ENCODE results near the gene MEOX1. TPM values are rescaled to one million over a fixed set of nuclear protein-coding genes. Genes with fewer than 3 reads are reported as not detected.

Gene MEOX1
- total and polyA plus RNA-seq, 2 of the 13 experiments (the other 11 are each of a cell fraction or from before 2014, with no cell fraction given) = not detected

DNA sequence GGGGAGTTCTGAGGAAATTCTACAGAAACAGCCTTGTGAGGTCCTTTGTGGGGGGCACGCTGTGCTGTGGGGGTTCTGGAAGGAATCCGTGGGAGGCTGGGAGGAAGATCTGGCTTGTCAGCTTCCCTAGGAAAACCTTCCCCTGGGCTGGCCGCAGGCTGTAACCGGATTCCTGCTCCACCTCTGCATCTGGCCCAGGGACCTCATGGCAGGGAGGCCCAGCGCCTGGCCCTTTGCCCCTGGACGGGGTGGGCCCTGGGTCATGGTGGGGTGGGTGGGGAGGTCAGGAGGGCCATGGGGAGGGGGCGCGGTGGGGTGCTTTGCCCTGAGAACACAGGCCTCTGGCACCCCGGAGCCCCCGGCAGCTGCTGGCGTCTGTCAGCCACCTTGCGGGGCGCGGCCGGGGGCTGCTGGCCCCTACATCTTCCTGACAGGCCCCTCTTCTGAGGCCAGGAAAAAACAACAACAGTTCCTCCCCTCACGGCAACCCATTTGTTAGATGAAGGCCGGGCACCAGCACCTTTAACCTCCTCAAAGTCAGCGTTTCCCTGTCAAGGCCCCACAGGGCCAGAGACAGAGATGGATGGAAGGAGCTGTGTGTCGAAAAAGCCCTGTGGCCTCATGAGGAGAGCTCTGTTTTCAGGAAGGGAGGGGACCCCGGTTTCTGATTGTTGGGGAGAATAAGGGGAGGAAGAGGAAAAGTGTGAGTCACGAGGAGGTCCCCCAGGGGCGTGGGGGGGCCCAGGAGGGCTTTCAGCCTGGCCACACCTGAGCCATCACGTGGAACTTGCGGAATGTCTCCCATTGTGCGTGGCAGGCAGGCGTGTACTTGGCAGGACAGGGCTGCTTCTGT is 3.6 kb upstream of the MEOX1 start:
- CTCF ChIA-PET (ENCODE audit: low intra/inter-chr PET ratio, low total read pairs) = no interaction called here
- Histone ChIP-seq H3K9ac (ENCODE audit: insufficient read depth, low read depth, low read length) (peak overlapping the region; percentile 66), H3K79me2 (ENCODE audit: insufficient read depth, low read length) (no peaks in the 10 kb centered on the region), H3K4me3 (replicated peaks in 1 of 3; ENCODE audit: insufficient read depth in 1 of 3, low read depth in 2 of 3, low read length in 3 of 3) (peak overlapping the region; percentile 35 to 66 (median 50)), H3K9me3 (ENCODE audit: low read length) (no peaks in the 10 kb centered on the region), H2AFZ (ENCODE audit: low read length) (peak overlapping the region; percentile 97), H3K4me2 (ENCODE audit: low read depth, low read length) (peak overlapping the region; percentile 91), H4K20me1 (ENCODE audit: insufficient read depth, low read length) (no peaks in the 10 kb centered on the region), H3K36me3 (replicated peaks in 1 of 2; ENCODE audit: control insufficient read depth in 1 of 2, insufficient read depth in 2 of 2, low read length in 2 of 2) (no peaks in the 10 kb centered on the region), H3K4me1 (ENCODE audit: insufficient read depth, low read length) (peaks cover 66% of the 10 kb centered on the region), H3K27ac (ENCODE audit: extremely low read length, insufficient read depth, low read length) (peak overlapping the region; percentile 59), H3K27me3 (ENCODE audit: control insufficient read depth in 1 of 2, insufficient read depth in 2 of 2, low read length in 2 of 2) (peaks cover 6 to 16% of the 10 kb centered on the region in 2 experiments; a peak in 4 of 5 replicates)
- no peak for FAIRE-seq
- WGBS (ENCODE audit: low lambda C conversion rate) = 5% methylated on average over 16 of the region's 26 CpGs
- peak; percentile 60 for DNase-seq (ENCODE audit: low spot score)
- BruUV-seq (replicated peaks) = no TSS peak
- intact Hi-C loops (cut with micrococcal nuclease; ENCODE audit: unreplicated experiment) = loop anchor here (5.0 kb wide), 1 partner anchor 48 kb away; no protein-coding TSS in a partner anchor
- peak; percentile 69 for ATAC-seq
- POLR2A ChIA-PET = interaction anchor here (0.7 to 2.0 kb wide), 23 partner anchors 8 to 304 kb away, joined by 3 to 13 read pairs (median 5); partner anchors contain the start of genes DHX8 and ETV4
- in situ Hi-C loops (cut with HindIII; ENCODE audit: extremely low pct_ligation_motif_present, low pct_unique_long_range_greater_than_20kb) = no loop called here
- TF ChIP-seq EP300 (IDR thresholded peaks at IDR 0.05; ENCODE audit: low read depth in 2 of 2, low read length in 2 of 2) = 0 out of 4 replicates have a peak, but pooled peaks of 1 of the 2 experiments have one; percentile 15
- TF ChIP-seq EP300 (CRISPR knock-in tag; IDR thresholded peaks at IDR 0.05; ENCODE audit: borderline replicate concordance) = no peak; the same call in 1 of the 2 replicates
- TF ChIP-seq, protein P1, sequence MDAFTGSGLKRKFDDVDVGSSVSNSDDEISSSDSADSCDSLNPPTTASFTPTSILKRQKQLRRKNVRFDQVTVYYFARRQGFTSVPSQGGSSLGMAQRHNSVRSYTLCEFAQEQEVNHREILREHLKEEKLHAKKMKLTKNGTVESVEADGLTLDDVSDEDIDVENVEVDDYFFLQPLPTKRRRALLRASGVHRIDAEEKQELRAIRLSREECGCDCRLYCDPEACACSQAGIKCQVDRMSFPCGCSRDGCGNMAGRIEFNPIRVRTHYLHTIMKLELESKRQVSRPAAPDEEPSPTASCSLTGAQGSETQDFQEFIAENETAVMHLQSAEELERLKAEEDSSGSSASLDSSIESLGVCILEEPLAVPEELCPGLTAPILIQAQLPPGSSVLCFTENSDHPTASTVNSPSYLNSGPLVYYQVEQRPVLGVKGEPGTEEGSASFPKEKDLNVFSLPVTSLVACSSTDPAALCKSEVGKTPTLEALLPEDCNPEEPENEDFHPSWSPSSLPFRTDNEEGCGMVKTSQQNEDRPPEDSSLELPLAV (CRISPR knock-in tag; conservative IDR thresholded peaks at IDR 0.05; ENCODE audit: low read depth) = no peak
- TF ChIP-seq TGIF2 (CRISPR knock-in tag; IDR thresholded peaks at IDR 0.05) = peak; percentile 90
- TF ChIP-seq, protein P2, sequence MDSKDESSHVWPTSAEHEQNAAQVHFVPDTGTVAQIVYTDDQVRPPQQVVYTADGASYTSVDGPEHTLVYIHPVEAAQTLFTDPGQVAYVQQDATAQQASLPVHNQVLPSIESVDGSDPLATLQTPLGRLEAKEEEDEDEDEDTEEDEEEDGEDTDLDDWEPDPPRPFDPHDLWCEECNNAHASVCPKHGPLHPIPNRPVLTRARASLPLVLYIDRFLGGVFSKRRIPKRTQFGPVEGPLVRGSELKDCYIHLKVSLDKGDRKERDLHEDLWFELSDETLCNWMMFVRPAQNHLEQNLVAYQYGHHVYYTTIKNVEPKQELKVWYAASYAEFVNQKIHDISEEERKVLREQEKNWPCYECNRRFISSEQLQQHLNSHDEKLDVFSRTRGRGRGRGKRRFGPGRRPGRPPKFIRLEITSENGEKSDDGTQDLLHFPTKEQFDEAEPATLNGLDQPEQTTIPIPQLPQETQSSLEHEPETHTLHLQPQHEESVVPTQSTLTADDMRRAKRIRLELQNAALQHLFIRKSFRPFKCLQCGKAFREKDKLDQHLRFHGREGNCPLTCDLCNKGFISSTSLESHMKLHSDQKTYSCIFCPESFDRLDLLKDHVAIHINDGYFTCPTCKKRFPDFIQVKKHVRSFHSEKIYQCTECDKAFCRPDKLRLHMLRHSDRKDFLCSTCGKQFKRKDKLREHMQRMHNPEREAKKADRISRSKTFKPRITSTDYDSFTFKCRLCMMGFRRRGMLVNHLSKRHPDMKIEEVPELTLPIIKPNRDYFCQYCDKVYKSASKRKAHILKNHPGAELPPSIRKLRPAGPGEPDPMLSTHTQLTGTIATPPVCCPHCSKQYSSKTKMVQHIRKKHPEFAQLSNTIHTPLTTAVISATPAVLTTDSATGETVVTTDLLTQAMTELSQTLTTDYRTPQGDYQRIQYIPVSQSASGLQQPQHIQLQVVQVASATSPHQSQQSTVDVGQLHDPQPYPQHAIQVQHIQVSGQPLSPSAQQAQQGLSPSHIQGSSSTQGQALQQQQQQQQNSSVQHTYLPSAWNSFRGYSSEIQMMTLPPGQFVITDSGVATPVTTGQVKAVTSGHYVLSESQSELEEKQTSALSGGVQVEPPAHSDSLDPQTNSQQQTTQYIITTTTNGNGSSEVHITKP (CRISPR knock-in tag; IDR thresholded peaks at IDR 0.05; ENCODE audit: low read depth) = 0 out of 2 replicates have a peak, but pooled peaks have one; percentile 15
- TF ChIP-seq ZNF552 (CRISPR knock-in tag; IDR thresholded peaks at IDR 0.05; ENCODE audit: borderline replicate concordance) = no peak
- 0 out of 2 replicates have a peak, but pooled peaks have one; percentile 30 for TF ChIP-seq SALL2 (CRISPR knock-in tag; IDR thresholded peaks at IDR 0.05)
- TF ChIP-seq, protein P3, sequence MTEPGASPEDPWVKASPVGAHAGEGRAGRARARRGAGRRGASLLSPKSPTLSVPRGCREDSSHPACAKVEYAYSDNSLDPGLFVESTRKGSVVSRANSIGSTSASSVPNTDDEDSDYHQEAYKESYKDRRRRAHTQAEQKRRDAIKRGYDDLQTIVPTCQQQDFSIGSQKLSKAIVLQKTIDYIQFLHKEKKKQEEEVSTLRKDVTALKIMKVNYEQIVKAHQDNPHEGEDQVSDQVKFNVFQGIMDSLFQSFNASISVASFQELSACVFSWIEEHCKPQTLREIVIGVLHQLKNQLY (CRISPR knock-in tag; IDR thresholded peaks at IDR 0.05) = 0 out of 2 replicates have a peak, but pooled peaks have one; percentile 33
- peak; percentile 82 for TF ChIP-seq TEAD3 (CRISPR knock-in tag; optimal IDR thresholded peaks at IDR 0.05; ENCODE audit: borderline replicate concordance)
- TF ChIP-seq, protein P4, sequence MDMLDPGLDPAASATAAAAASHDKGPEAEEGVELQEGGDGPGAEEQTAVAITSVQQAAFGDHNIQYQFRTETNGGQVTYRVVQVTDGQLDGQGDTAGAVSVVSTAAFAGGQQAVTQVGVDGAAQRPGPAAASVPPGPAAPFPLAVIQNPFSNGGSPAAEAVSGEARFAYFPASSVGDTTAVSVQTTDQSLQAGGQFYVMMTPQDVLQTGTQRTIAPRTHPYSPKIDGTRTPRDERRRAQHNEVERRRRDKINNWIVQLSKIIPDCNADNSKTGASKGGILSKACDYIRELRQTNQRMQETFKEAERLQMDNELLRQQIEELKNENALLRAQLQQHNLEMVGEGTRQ (IDR thresholded peaks at IDR 0.05; ENCODE audit: low read depth, low read length) = 0 out of 2 replicates have a peak, but pooled peaks have one; percentile 6
- TF ChIP-seq, protein P4 (CRISPR knock-in tag; IDR thresholded peaks at IDR 0.05; ENCODE audit: borderline replicate concordance) = no peak; the same call in 1 of the 2 replicates
- peak; percentile 52; the same call in 1 of the 2 replicates for TF ChIP-seq ZBTB38 (CRISPR knock-in tag; IDR thresholded peaks at IDR 0.05)
- TF ChIP-seq BORCS8-MEF2B (CRISPR knock-in tag; IDR thresholded peaks at IDR 0.05) = peak; percentile 52; the same call in 1 of the 2 replicates
